Measurements from ENCODE around the gene STK11.

Gene STK11

DNA sequence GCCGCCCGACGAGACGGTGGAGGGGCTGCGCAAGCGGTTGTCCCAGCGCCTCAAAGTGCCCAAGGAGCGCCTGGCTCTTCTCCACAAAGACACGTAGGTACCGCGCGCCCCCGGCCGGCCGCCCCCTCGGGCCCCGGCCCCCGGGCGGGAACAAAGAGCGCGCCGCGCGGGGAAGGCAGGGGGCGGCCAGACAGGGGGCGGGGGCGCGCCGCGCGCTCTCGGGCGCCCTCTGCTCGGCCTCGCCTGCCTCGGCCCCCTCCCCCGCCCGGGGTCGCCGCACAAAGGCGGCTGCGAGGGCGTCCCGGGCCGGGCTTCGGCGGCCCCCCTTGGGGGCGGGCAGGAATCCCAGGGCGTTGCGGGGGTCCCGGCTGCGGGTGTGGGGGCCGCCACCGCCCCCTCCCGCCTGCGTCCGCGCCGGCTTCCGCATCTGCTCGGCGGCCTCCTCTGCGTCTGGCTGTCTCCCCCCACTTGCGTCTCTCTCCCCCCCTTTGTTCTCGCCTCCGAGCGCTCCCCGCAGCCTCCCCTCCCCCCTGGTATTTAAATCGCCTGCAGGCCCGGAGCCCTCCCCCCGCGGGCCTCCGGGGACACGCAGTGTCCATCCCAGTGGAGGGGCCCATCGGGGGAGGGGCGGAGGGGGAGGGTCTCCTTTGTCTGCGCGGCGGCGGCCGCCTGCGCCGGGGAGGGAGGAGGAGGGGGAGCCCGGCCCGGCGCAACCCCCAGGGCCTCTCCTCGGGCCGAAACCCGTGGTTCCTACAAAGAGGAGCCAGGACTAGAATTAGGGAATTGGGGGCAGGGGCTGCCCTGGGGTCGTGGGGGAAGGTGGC is 45.1 kb downstream of the STK11 start:
- Histone ChIP-seq H3K36me3 (ENCODE audit: control insufficient read depth, insufficient read depth, low read length) (peaks cover 34% of the 10 kb centered on the region), H3K9ac (ENCODE audit: low read depth, low read length) (peak overlapping the region; percentile 78), H3K27ac (ENCODE audit: low read depth, low read length) (peak overlapping the region; percentile 89), H3K27me3 (ENCODE audit: control insufficient read depth, insufficient read depth, low read length) (no peaks in the 10 kb centered on the region), H3K9me3 (ENCODE audit: control insufficient read depth, insufficient read depth, low read length) (no peaks in the 10 kb centered on the region), H3K4me3 (ENCODE audit: low read depth, low read length) (peak overlapping the region; percentile 91), H3K4me1 (ENCODE audit: control insufficient read depth, insufficient read depth, low read length) (no peaks in the 10 kb centered on the region; the same call in 1 of the 2 replicates)

GRCh38 chr19:1251330-1252220 is 46.0 kb downstream of the STK11 start:
- Histone ChIP-seq H3K4me3 (ENCODE audit: low read depth, low read length) (peak overlapping the region; percentile 91), H3K27ac (ENCODE audit: low read depth, low read length) (peak overlapping the region; percentile 89), H3K9me3 (ENCODE audit: control insufficient read depth, insufficient read depth, low read length) (no peaks in the 10 kb centered on the region), H3K4me1 (ENCODE audit: control insufficient read depth, insufficient read depth, low read length) (no peaks in the 10 kb centered on the region; the same call in 1 of the 2 replicates), H3K36me3 (ENCODE audit: control insufficient read depth, insufficient read depth, low read length) (peaks cover 41% of the 10 kb centered on the region), H3K9ac (ENCODE audit: low read depth, low read length) (peak overlapping the region; percentile 78), H3K27me3 (ENCODE audit: control insufficient read depth, insufficient read depth, low read length) (no peaks in the 10 kb centered on the region)

- Histone ChIP-seq H3K4me3 (ENCODE audit: low read depth, low read length) (peak overlapping the region; percentile 35; the same call in 1 of the 2 replicates), H3K36me3 (ENCODE audit: control insufficient read depth, insufficient read depth, low read length) (peaks cover 48% of the 10 kb centered on the region), H3K9me3 (ENCODE audit: control insufficient read depth, insufficient read depth, low read length) (no peaks in the 10 kb centered on the region), H3K27me3 (ENCODE audit: control insufficient read depth, insufficient read depth, low read length) (no peaks in the 10 kb centered on the region), H3K4me1 (ENCODE audit: control insufficient read depth, insufficient read depth, low read length) (no peaks in the 10 kb centered on the region; the same call in 1 of the 2 replicates), H3K9ac (ENCODE audit: low read depth, low read length) (no peak overlapping the region), H3K27ac (ENCODE audit: low read depth, low read length) (peak overlapping the region; percentile 89)
Observed at GRCh38 chr19:1252221-1252820, 46.7 kb downstream of the STK11 start.

- Histone ChIP-seq H3K36me3 (ENCODE audit: control insufficient read depth, insufficient read depth, low read length) (peaks cover 55% of the 10 kb centered on the region), H3K9ac (ENCODE audit: low read depth, low read length) (no peak overlapping the region), H3K4me1 (ENCODE audit: control insufficient read depth, insufficient read depth, low read length) (no peaks in the 10 kb centered on the region; the same call in 1 of the 2 replicates), H3K4me3 (ENCODE audit: low read depth, low read length) (no peak overlapping the region), H3K27ac (ENCODE audit: low read depth, low read length) (peak overlapping the region; percentile 89), H3K9me3 (ENCODE audit: control insufficient read depth, insufficient read depth, low read length) (no peaks in the 10 kb centered on the region), H3K27me3 (ENCODE audit: control insufficient read depth, insufficient read depth, low read length) (no peaks in the 10 kb centered on the region)
Observed at GRCh38 chr19:1252821-1253513, 47.4 kb downstream of the STK11 start.

- no peaks in the 10 kb centered on the region for H3K27me3 ChIP-seq (ENCODE audit: control insufficient read depth, insufficient read depth, low read length)
- H3K9me3 ChIP-seq (ENCODE audit: control insufficient read depth, insufficient read depth, low read length), result no peaks in the 10 kb centered on the region
- peak overlapping the region; percentile 89 for H3K27ac ChIP-seq (ENCODE audit: low read depth, low read length)
- peaks cover 58% of the 10 kb centered on the region for H3K36me3 ChIP-seq (ENCODE audit: control insufficient read depth, insufficient read depth, low read length)
- no peak overlapping the region for H3K9ac ChIP-seq (ENCODE audit: low read depth, low read length)
- no peaks in the 10 kb centered on the region; the same call in 1 of the 2 replicates for H3K4me1 ChIP-seq (ENCODE audit: control insufficient read depth, insufficient read depth, low read length)
- H3K4me3 ChIP-seq (ENCODE audit: low read depth, low read length), result no peak overlapping the region
Observed at GRCh38 chr19:1253514-1254080, 48.0 kb downstream of the STK11 start.

DNA sequence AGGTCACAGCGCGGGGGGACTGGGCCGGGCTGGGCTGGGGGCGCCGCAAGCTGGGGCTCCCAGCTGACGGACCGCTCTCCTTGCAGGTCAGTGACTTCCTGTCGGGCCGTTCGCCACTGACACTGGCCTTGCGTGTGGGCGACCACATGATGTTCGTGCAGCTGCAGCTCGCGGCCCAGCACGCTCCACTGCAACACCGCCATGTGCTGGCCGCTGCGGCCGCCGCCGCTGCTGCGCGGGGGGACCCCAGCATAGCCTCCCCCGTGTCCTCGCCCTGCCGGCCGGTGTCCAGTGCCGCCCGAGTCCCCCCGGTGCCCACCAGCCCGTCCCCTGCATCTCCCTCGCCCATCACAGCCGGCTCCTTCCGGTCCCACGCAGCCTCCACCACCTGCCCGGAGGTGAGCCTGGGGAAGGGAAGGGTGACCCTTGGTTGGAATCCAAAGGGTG is 48.5 kb downstream of the STK11 start:
- Histone ChIP-seq H3K4me1 (ENCODE audit: control insufficient read depth, insufficient read depth, low read length) (no peaks in the 10 kb centered on the region; the same call in 1 of the 2 replicates), H3K27ac (ENCODE audit: low read depth, low read length) (peak overlapping the region; percentile 89), H3K27me3 (ENCODE audit: control insufficient read depth, insufficient read depth, low read length) (no peaks in the 10 kb centered on the region), H3K4me3 (ENCODE audit: low read depth, low read length) (no peak overlapping the region), H3K9me3 (ENCODE audit: control insufficient read depth, insufficient read depth, low read length) (no peaks in the 10 kb centered on the region), H3K9ac (ENCODE audit: low read depth, low read length) (no peak overlapping the region), H3K36me3 (ENCODE audit: control insufficient read depth, insufficient read depth, low read length) (peaks cover 58% of the 10 kb centered on the region)

DNA sequence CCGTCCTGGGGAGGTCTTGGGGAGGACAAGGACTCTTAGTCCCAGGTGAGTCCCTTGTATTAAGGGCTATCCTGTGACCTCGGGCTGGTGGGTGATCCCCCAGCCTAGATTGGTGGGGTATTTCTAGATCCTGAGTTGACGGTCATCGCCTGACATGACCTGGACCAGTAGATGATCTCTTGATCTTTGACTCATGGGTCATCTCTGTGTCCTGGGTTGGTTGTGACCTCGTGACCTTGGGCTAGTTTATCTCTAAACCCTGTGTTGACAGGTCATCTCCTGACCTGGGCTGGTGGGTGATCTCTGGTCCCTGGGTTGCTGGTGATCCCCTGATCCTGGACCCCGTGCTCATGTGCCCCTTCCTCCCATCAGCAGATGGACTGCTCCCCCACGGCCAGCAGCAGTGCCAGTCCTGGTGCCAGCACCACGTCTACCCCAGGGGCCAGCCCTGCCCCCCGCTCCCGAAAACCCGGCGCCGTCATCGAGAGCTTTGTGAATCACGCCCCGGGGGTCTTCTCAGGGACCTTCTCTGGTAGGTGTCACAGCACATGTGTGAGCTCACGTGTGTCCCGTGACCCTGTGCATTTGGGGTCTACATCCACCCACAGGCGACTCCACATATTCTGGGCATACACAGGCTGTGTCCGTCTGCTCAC is 49.1 kb downstream of the STK11 start:
- Histone ChIP-seq H3K27me3 (ENCODE audit: control insufficient read depth, insufficient read depth, low read length) (no peaks in the 10 kb centered on the region), H3K9ac (ENCODE audit: low read depth, low read length) (no peak overlapping the region), H3K4me3 (ENCODE audit: low read depth, low read length) (no peak overlapping the region), H3K4me1 (ENCODE audit: control insufficient read depth, insufficient read depth, low read length) (peaks cover 4% of the 10 kb centered on the region; the same call in 1 of the 2 replicates), H3K27ac (ENCODE audit: low read depth, low read length) (peak overlapping the region; percentile 89), H3K9me3 (ENCODE audit: control insufficient read depth, insufficient read depth, low read length) (no peaks in the 10 kb centered on the region), H3K36me3 (ENCODE audit: control insufficient read depth, insufficient read depth, low read length) (peaks cover 58% of the 10 kb centered on the region)

DNA sequence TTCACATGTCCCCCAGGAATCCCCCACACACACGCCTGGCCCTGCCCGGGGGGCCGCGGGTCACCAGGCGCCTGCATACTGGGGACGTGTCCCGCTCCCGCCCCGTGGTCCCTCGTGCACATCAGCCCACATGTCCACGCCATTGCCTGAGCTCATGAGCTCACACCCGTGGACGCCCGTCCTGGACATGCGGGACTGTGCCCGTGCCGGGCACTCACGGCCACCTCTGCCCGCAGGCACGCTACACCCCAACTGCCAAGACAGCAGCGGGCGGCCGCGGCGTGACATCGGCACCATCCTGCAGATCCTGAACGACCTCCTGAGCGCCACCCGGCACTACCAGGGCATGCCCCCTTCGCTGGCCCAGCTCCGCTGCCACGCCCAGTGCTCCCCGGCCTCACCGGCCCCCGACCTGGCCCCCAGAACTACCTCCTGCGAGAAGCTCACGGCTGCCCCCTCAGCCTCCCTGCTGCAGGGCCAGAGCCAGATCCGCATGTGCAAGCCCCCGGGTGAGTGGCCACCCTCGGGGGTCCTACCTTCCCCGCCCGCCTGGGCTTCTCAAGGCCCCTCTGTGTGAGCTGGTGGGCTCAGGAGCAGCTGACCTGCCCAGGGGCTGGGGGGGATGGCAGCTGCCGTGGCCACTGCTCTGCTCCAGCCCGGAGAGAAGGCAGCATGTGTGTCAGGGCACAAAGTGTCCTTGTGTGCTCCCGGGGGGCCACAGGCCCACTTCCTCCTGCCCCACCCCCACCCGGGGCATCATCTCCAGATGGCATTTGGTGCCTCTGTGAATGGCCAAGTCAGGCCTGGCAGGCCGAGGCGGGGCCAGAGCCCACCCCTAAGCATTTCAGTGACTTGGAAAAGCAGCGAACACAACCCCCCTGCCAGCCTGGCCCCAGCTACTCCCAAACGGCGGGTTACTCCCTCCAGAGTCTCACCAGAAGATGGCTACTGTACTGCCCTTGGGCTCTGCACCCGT is 49.9 kb downstream of the STK11 start:
- peaks cover 58% of the 10 kb centered on the region for H3K36me3 ChIP-seq (ENCODE audit: control insufficient read depth, insufficient read depth, low read length)

More for the DNA sequence above, 49.9 kb downstream of the STK11 start:
- Histone ChIP-seq H3K4me3 (ENCODE audit: low read depth, low read length) (no peak overlapping the region), H3K9ac (ENCODE audit: low read depth, low read length) (no peak overlapping the region), H3K4me1 (ENCODE audit: control insufficient read depth, insufficient read depth, low read length) (peaks cover 11% of the 10 kb centered on the region; the same call in 1 of the 2 replicates), H3K27me3 (ENCODE audit: control insufficient read depth, insufficient read depth, low read length) (no peaks in the 10 kb centered on the region), H3K27ac (ENCODE audit: low read depth, low read length) (peak overlapping the region; percentile 89), H3K9me3 (ENCODE audit: control insufficient read depth, insufficient read depth, low read length) (no peaks in the 10 kb centered on the region)

Measured in HUES48 (cell line).